ENCODE results near the gene C16orf74.

DNA sequence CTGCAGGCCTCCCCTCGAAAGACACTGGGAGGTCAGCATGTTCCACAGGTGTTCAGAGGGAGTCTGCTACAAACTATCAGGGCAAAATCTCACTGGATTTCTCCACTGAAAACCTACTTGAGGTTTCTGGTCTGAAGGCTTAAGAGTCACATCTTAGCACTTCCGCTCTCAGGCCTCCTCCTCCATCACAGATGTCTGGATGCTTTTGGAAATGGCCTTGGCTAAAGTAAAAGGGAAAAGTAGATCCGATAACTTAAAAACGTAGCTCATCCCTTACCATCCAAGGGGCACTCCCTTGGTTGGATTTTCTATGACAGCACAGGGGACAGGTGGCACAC lies 76.5 kb downstream of the C16orf74 start:
- TF ChIP-seq, protein P1, sequence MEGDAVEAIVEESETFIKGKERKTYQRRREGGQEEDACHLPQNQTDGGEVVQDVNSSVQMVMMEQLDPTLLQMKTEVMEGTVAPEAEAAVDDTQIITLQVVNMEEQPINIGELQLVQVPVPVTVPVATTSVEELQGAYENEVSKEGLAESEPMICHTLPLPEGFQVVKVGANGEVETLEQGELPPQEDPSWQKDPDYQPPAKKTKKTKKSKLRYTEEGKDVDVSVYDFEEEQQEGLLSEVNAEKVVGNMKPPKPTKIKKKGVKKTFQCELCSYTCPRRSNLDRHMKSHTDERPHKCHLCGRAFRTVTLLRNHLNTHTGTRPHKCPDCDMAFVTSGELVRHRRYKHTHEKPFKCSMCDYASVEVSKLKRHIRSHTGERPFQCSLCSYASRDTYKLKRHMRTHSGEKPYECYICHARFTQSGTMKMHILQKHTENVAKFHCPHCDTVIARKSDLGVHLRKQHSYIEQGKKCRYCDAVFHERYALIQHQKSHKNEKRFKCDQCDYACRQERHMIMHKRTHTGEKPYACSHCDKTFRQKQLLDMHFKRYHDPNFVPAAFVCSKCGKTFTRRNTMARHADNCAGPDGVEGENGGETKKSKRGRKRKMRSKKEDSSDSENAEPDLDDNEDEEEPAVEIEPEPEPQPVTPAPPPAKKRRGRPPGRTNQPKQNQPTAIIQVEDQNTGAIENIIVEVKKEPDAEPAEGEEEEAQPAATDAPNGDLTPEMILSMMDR (IDR thresholded peaks at IDR 0.05; ENCODE audit: low read depth, low read length, poor library complexity, severe bottlenecking) = no peak
- no peak for TF ChIP-seq EZH2phosphoT487 (IDR thresholded peaks at IDR 0.05; ENCODE audit: borderline replicate concordance, low read length)
